Central memory CD4-positive, alpha-beta T cell (primary cell): ENCODE results near the gene PITPNC1.
"Not testable (repeated sequence)": the region's sequence is repeated elsewhere in the genome, so short reads cannot be mapped to it uniquely, and the experiment has no call there.

ENCODE experiments used
- DNase-seq: peaks from one replicate; pipeline ENCODE4 v3.0.0; 2022

The PITPNC1 gene

GRCh38 chr17:67401598-67402504, 24.8 kb downstream of the PITPNC1 start:
- DNase-seq, result no peak

- no peak for DNase-seq
These were observed 26.0 kb downstream of the PITPNC1 start for GRCh38 chr17:67403065-67403464.

- no peak for DNase-seq
These were observed 26.4 kb downstream of the PITPNC1 start for GRCh38 chr17:67403483-67403882.

- not testable (repeated sequence) for DNase-seq
These were observed 31.4 kb downstream of the PITPNC1 start for GRCh38 chr17:67408455-67408830.

- DNase-seq, result no peak
These were observed 34.3 kb downstream of the PITPNC1 start for GRCh38 chr17:67411397-67411796.

- DNase-seq, result no peak
These were observed 35.0 kb downstream of the PITPNC1 start for GRCh38 chr17:67412032-67412431.

- DNase-seq, result no peak
These were observed 35.9 kb downstream of the PITPNC1 start for GRCh38 chr17:67412941-67413340.

- no peak for DNase-seq
These were observed 36.3 kb downstream of the PITPNC1 start for GRCh38 chr17:67413388-67413787.

GRCh38 chr17:67414130-67414529, 37.0 kb downstream of the PITPNC1 start:
- no peak for DNase-seq

GRCh38 chr17:67414559-67414958, 37.5 kb downstream of the PITPNC1 start:
- DNase-seq, result no peak

- no peak for DNase-seq
These were observed 38.2 kb downstream of the PITPNC1 start for GRCh38 chr17:67415291-67415690.

- no peak for DNase-seq
These were observed 40.4 kb downstream of the PITPNC1 start for GRCh38 chr17:67417507-67417906.

GRCh38 chr17:67420994-67421393, 43.9 kb downstream of the PITPNC1 start:
- DNase-seq, result no peak

- DNase-seq, result peak; percentile 86
These were observed 44.8 kb downstream of the PITPNC1 start for GRCh38 chr17:67421869-67422273.

- not testable (repeated sequence) for DNase-seq
These were observed 45.2 kb downstream of the PITPNC1 start for GRCh38 chr17:67422296-67422695.

GRCh38 chr17:67422897-67423296, 45.8 kb downstream of the PITPNC1 start:
- no peak for DNase-seq

GRCh38 chr17:67425571-67426160, 48.6 kb downstream of the PITPNC1 start:
- DNase-seq, result no peak

GRCh38 chr17:67427424-67427823, 50.3 kb downstream of the PITPNC1 start:
- DNase-seq, result no peak

GRCh38 chr17:67430515-67430914, 53.4 kb downstream of the PITPNC1 start:
- DNase-seq, result not testable (repeated sequence)

- no peak for DNase-seq
These were observed 54.4 kb downstream of the PITPNC1 start for GRCh38 chr17:67431249-67432015.

GRCh38 chr17:67433248-67433924, 56.3 kb downstream of the PITPNC1 start:
- DNase-seq, result no peak

GRCh38 chr17:67434061-67434525, 57.0 kb downstream of the PITPNC1 start:
- peak; percentile 73 for DNase-seq

GRCh38 chr17:67435122-67435521, 58.0 kb downstream of the PITPNC1 start:
- peak; percentile 79 for DNase-seq
